Measurements from ENCODE around the gene SORBS1. TPM values are rescaled to one million over a fixed set of nuclear protein-coding genes. Genes with fewer than 3 reads are reported as not detected.

SORBS1 gene
- total RNA-seq, 6 experiments from 2014 or later, result 0.05 to 0.26 (median 0.18) TPM

DNA sequence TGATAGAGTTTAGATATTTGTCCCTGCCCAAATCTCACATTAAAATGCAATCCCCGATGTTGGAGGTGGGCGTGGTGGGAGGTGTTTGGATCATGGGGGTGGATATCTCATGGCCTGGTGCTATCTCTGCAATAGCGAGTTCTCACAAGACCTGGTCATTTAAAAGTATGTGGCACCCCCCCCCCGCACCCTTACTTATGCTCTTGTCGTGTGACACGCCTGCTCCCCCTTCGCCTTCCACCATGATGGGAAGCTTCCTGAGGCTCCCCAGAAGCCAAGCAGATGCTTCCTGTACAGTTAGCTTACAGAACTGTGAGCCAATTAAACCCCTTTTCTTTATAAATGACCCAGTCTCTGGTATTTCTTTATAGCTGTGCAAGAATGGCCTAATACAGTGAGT lies 118.8 kb downstream of the SORBS1 start:
- peaks cover 12% of the 10 kb centered on the region for H3K27me3 Mint-ChIP-seq (ENCODE audit: insufficient read depth)
- H3K4me3 Mint-ChIP-seq, result no peak overlapping the region
- no peaks in the 10 kb centered on the region for H3K9me3 Mint-ChIP-seq
- H3K27ac Mint-ChIP-seq, result no peak overlapping the region
- no peak for DNase-seq
- no peak for TF ChIP-seq CTCF (IDR thresholded peaks at IDR 0.05)
- peaks cover 16% of the 10 kb centered on the region for H3K4me1 Mint-ChIP-seq (ENCODE audit: low read depth)
- H3K36me3 Mint-ChIP-seq (ENCODE audit: low read depth), result no peaks in the 10 kb centered on the region

- no peak for DNase-seq
- H3K36me3 Mint-ChIP-seq (ENCODE audit: low read depth), result no peaks in the 10 kb centered on the region
- H3K27me3 Mint-ChIP-seq (ENCODE audit: insufficient read depth), result peaks cover 15% of the 10 kb centered on the region
- TF ChIP-seq CTCF (IDR thresholded peaks at IDR 0.05), result no peak
- H3K9me3 Mint-ChIP-seq, result no peaks in the 10 kb centered on the region
- peaks cover 16% of the 10 kb centered on the region for H3K4me1 Mint-ChIP-seq (ENCODE audit: low read depth)
- no peak overlapping the region for H3K27ac Mint-ChIP-seq
- no peak overlapping the region for H3K4me3 Mint-ChIP-seq
Measured at GRCh38 chr10:95441547-95441923, 119.6 kb downstream of the SORBS1 start.

- H3K27me3 Mint-ChIP-seq (ENCODE audit: insufficient read depth), result peaks cover 18% of the 10 kb centered on the region
- no peak for TF ChIP-seq CTCF (IDR thresholded peaks at IDR 0.05)
- DNase-seq, result no peak
- H3K36me3 Mint-ChIP-seq (ENCODE audit: low read depth), result no peaks in the 10 kb centered on the region
- no peak overlapping the region for H3K4me3 Mint-ChIP-seq
- H3K27ac Mint-ChIP-seq, result no peak overlapping the region
- peaks cover 13% of the 10 kb centered on the region for H3K4me1 Mint-ChIP-seq (ENCODE audit: low read depth)
- H3K9me3 Mint-ChIP-seq, result no peaks in the 10 kb centered on the region
Measured at GRCh38 chr10:95440756-95441546, 120.2 kb downstream of the SORBS1 start.

GRCh38 chr10:95440038-95440725 lies 121.0 kb downstream of the SORBS1 start:
- TF ChIP-seq CTCF (IDR thresholded peaks at IDR 0.05), result no peak
- H3K36me3 Mint-ChIP-seq (ENCODE audit: low read depth), result no peaks in the 10 kb centered on the region
- peaks cover 22% of the 10 kb centered on the region for H3K27me3 Mint-ChIP-seq (ENCODE audit: insufficient read depth)
- H3K4me3 Mint-ChIP-seq, result no peak overlapping the region
- no peak overlapping the region for H3K27ac Mint-ChIP-seq
- DNase-seq, result no peak
- no peaks in the 10 kb centered on the region for H3K9me3 Mint-ChIP-seq
- H3K4me1 Mint-ChIP-seq (ENCODE audit: low read depth), result peaks cover 5% of the 10 kb centered on the region

- H3K27me3 Mint-ChIP-seq (ENCODE audit: insufficient read depth), result peaks cover 22% of the 10 kb centered on the region
- no peak overlapping the region for H3K4me3 Mint-ChIP-seq
- H3K4me1 Mint-ChIP-seq (ENCODE audit: low read depth), result no peaks in the 10 kb centered on the region
- no peak for TF ChIP-seq CTCF (IDR thresholded peaks at IDR 0.05)
- H3K9me3 Mint-ChIP-seq, result no peaks in the 10 kb centered on the region
- no peak overlapping the region for H3K27ac Mint-ChIP-seq
- H3K36me3 Mint-ChIP-seq (ENCODE audit: low read depth), result no peaks in the 10 kb centered on the region
- DNase-seq, result no peak
Measured at GRCh38 chr10:95438781-95439180, 122.4 kb downstream of the SORBS1 start.

Measured in HFFc6 (cell line).